Loucy (cell line): ENCODE results near the gene CYP3A5.

Experiments used
- H2AFZ ChIP-seq: fragments of 200-600 bp; sonication (generic); 2 replicates; pipeline ENCODE4 v1.6.0; 2016; ENCODE audit warnings: antibody characterized with exemption, mild to moderate bottlenecking, low read length, moderate library complexity
- H3F3A ChIP-seq: fragments of 200-600 bp; 2 replicates; pipeline ENCODE4 v1.6.0; 2016; ENCODE audit warnings: antibody characterized with exemption, low read depth, mild to moderate bottlenecking
- H3K27me3 ChIP-seq: fragments of 200-600 bp; sonication (generic); 2 replicates; pipeline ENCODE4 v1.6.1; 2014; ENCODE audit warnings: low read length, mild to moderate bottlenecking; ENCODE audit not compliant: insufficient read depth, poor library complexity, severe bottlenecking
- H3K36me3 ChIP-seq: fragments of 200-600 bp; sonication (generic); 2 replicates; pipeline ENCODE4 v1.6.1; 2016; ENCODE audit warnings: low read length; ENCODE audit not compliant: insufficient read depth
- H3K4me1 ChIP-seq: fragments of 200-600 bp; sonication (generic); 2 replicates; pipeline ENCODE4 v1.5.1; 2014; ENCODE audit warnings: low read length, mild to moderate bottlenecking; ENCODE audit not compliant: insufficient read depth, poor library complexity, severe bottlenecking
- H3K4me2 ChIP-seq: fragments of 200-600 bp; sonication (generic); 2 replicates; pipeline ENCODE4 v1.6.0; 2014; ENCODE audit warnings: antibody characterized with exemption, low read length, low read depth, mild to moderate bottlenecking; ENCODE audit not compliant: poor library complexity, severe bottlenecking
- H3K4me3 ChIP-seq: fragments of 200-600 bp; sonication (generic); 2 replicates; pipeline ENCODE4 v1.5.1; 2014; ENCODE audit warnings: low read length, mild to moderate bottlenecking, mixed read lengths; ENCODE audit not compliant: poor library complexity, severe bottlenecking
- H3K79me2 ChIP-seq: fragments of 200-600 bp; sonication (generic); 2 replicates; pipeline ENCODE4 v1.6.1; 2014; ENCODE audit warnings: low read length; ENCODE audit not compliant: insufficient read depth
- H3K9ac ChIP-seq: fragments of 200-600 bp; sonication (generic); 2 replicates; pipeline ENCODE4 v1.6.0; 2014; ENCODE audit warnings: mild to moderate bottlenecking, low read depth, low read length, moderate library complexity; ENCODE audit not compliant: poor library complexity, severe bottlenecking
- H3K9me2 ChIP-seq: fragments of 200-600 bp; sonication (generic); replicated peaks from 2 replicates; pipeline ENCODE4 v1.6.1; 2016; ENCODE audit warnings: low read depth, low read length, mixed read lengths
- H3K9me3 ChIP-seq: fragments of 200-600 bp; sonication (generic); 2 replicates; pipeline ENCODE4 v1.6.1; 2014; ENCODE audit warnings: mild to moderate bottlenecking, antibody characterized with exemption, low read length, low read depth; ENCODE audit not compliant: insufficient read depth
- H4K20me1 ChIP-seq: fragments of 200-600 bp; sonication (generic); 2 replicates; pipeline ENCODE4 v1.6.0; 2014; ENCODE audit warnings: antibody characterized with exemption, low read length, mild to moderate bottlenecking; ENCODE audit not compliant: insufficient read depth, poor library complexity, severe bottlenecking
- EZH2phosphoT487 ChIP-seq: fragments of 200-600 bp; IDR thresholded peaks from 2 replicates; pipeline ENCODE4 v1.6.1; 2018; ENCODE audit warnings: antibody characterized with exemption, mild to moderate bottlenecking, moderate library complexity, borderline replicate concordance
- TF ChIP-seq, protein P1 (sequence below): fragments of 200-600 bp; sonication (generic); conservative IDR thresholded peaks from 2 replicates; pipeline ENCODE4 v1.5.1; 2014; ENCODE audit warnings: mild to moderate bottlenecking, antibody characterized with exemption, low read length

CYP3A5 gene

DNA sequence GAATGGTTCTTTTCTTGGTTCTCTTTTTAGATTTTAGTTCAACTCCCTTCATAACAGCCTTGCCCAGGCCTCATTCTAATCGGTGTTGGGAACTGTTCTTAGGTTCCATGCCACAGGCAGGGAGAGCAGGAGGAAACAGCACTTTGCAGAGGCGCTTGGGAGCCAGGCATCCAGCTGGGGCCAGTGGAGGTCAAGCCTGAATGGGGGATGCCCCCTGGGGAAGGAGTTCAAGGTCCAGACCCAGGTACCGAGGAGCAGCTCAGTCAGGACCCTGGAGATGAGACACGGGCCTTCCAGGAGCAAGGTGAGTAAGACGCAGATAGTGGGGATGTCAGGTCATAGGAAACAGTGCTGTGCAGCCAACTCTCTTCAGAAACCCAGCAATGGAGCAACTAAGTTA lies 58.5 kb downstream of the CYP3A5 start:
- H3K79me2 ChIP-seq: peaks cover 75% of the 10 kb centered on the region
- H3K27me3 ChIP-seq: no peaks in the 10 kb centered on the region
- peaks cover 44% of the 10 kb centered on the region; the same call in 1 of the 2 replicates for H3K36me3 ChIP-seq
- H3K4me2 ChIP-seq: peak overlapping the region; percentile 100
- H3K9me2 ChIP-seq: no peaks in the 10 kb centered on the region
- peaks cover 85% of the 10 kb centered on the region for H3K4me1 ChIP-seq
- peak overlapping the region; percentile 54 for H3K4me3 ChIP-seq
- H3K9me3 ChIP-seq: no peaks in the 10 kb centered on the region
- H3K9ac ChIP-seq: peak overlapping the region; percentile 90
- H4K20me1 ChIP-seq: peaks cover 12% of the 10 kb centered on the region
- no peak for TF ChIP-seq EZH2phosphoT487
- TF ChIP-seq, protein P1, sequence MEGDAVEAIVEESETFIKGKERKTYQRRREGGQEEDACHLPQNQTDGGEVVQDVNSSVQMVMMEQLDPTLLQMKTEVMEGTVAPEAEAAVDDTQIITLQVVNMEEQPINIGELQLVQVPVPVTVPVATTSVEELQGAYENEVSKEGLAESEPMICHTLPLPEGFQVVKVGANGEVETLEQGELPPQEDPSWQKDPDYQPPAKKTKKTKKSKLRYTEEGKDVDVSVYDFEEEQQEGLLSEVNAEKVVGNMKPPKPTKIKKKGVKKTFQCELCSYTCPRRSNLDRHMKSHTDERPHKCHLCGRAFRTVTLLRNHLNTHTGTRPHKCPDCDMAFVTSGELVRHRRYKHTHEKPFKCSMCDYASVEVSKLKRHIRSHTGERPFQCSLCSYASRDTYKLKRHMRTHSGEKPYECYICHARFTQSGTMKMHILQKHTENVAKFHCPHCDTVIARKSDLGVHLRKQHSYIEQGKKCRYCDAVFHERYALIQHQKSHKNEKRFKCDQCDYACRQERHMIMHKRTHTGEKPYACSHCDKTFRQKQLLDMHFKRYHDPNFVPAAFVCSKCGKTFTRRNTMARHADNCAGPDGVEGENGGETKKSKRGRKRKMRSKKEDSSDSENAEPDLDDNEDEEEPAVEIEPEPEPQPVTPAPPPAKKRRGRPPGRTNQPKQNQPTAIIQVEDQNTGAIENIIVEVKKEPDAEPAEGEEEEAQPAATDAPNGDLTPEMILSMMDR: no peak
- H3F3A ChIP-seq: peaks cover 4% of the 10 kb centered on the region; the same call in 1 of the 2 replicates
- no peak overlapping the region for H2AFZ ChIP-seq

DNA sequence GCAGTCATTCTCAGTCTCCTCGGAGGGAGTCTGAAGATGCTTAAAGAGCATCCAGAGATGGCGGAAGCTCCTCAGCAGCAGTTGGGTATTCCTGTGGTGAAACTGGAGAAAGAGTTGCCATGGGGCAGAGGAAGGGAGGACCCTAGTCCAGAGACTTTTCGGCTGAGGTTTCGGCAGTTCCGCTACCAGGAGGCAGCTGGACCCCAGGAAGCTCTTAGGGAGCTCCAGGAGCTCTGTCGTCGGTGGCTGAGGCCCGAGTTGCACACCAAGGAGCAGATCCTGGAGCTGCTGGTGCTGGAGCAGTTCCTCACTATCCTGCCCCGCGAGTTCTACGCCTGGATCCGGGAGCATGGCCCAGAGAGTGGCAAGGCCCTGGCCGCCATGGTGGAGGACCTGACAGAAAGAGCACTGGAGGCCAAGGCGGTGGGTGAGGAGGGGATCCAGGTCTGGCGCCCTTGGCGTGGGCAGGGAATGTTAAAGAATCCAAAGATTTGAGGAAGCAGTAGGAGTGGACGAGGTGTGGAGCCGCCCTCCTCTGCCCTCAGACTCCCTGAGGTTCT lies 60.1 kb downstream of the CYP3A5 start:
- H3K9me2 ChIP-seq: no peaks in the 10 kb centered on the region
- H3F3A ChIP-seq: peaks cover 4% of the 10 kb centered on the region; the same call in 1 of the 2 replicates
- peaks cover 69% of the 10 kb centered on the region for H3K4me1 ChIP-seq
- H3K9ac ChIP-seq: peak overlapping the region; percentile 93
- no peak overlapping the region for H2AFZ ChIP-seq
- no peaks in the 10 kb centered on the region for H3K9me3 ChIP-seq
- TF ChIP-seq, protein P1: no peak
- no peak for TF ChIP-seq EZH2phosphoT487
- H3K4me3 ChIP-seq: peak overlapping the region; percentile 98
- H3K27me3 ChIP-seq: no peaks in the 10 kb centered on the region
- H4K20me1 ChIP-seq: peaks cover 12% of the 10 kb centered on the region
- peaks cover 59% of the 10 kb centered on the region for H3K79me2 ChIP-seq
- H3K4me2 ChIP-seq: peak overlapping the region; percentile 100
- peaks cover 34% of the 10 kb centered on the region; the same call in 1 of the 2 replicates for H3K36me3 ChIP-seq

DNA sequence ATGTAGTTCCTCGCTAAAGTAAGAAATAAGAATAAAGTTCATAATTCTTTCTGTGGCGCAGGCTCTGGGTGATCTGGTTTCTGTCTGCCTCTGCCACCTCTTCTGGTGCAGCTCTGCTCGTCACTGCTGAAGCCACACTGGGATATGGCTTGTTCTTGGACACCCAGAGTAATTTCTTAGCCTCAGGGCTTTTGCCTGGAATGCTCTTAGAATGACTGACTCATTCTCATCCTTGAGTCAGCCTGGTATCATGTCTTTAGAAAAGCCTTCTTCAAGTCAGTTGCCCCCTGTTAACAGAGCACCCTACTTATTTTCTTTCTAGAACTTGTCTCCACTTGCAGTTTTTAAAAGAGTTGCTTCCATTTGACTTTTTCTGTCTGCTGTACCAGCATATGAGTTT lies 61.1 kb downstream of the CYP3A5 start:
- Histone ChIP-seq H3K27me3 (no peaks in the 10 kb centered on the region), H3K4me2 (peak overlapping the region; percentile 100), H3K9me2 (no peaks in the 10 kb centered on the region), H3K4me1 (peaks cover 62% of the 10 kb centered on the region), H3F3A (no peaks in the 10 kb centered on the region), H3K79me2 (peaks cover 59% of the 10 kb centered on the region), H3K9ac (peak overlapping the region; percentile 93), H2AFZ (no peak overlapping the region), H3K9me3 (no peaks in the 10 kb centered on the region), H3K4me3 (peak overlapping the region; percentile 98), H4K20me1 (peaks cover 12% of the 10 kb centered on the region), H3K36me3 (peaks cover 34% of the 10 kb centered on the region; the same call in 1 of the 2 replicates)
- TF ChIP-seq EZH2phosphoT487: no peak
- TF ChIP-seq, protein P1: no peak
